HG03139 (cell line): Measurements from ENCODE around the gene RASGRF1.
"Not testable (repeated sequence)": the region's sequence is repeated elsewhere in the genome, so short reads cannot be mapped to it uniquely, and the experiment has no call there.

ENCODE experiments used
- ATAC-seq: cut with Tn5 transposase; IDR thresholded peaks from one replicate; pipeline ENCODE4 v1.9.1; 2021; ENCODE audit not compliant: unreplicated experiment

RASGRF1 gene

DNA sequence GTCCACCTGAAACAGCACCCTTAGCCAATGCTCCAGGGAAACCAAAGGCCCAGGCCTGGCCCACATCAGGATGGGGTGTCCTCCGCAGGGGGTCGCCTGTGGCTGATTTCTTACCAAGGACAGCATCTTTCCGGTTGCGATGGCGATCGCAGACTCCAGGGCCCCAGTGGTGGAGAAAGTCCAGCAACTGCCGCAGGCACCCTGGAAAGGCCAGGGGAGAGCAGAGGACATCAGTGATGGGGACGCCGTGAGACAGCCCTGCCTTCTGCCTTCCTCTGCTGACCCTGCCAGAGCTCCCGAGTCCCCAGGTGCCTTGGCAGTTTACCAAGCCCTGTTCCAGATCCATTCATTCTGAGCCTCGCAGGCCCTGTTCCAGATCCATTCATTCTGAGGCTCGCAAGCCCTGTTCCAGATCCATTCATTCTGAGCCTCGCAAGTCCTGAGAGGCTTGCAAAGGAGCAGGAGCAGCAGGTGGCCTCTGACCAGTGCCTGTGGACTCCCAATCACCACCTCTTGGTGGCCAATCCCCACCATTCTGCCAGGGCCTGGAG is 158.2 kb downstream of the RASGRF1 start:
- no peak for ATAC-seq

- ATAC-seq: no peak
Measured at GRCh38 chr15:78931439-78932257, 158.9 kb downstream of the RASGRF1 start.

DNA sequence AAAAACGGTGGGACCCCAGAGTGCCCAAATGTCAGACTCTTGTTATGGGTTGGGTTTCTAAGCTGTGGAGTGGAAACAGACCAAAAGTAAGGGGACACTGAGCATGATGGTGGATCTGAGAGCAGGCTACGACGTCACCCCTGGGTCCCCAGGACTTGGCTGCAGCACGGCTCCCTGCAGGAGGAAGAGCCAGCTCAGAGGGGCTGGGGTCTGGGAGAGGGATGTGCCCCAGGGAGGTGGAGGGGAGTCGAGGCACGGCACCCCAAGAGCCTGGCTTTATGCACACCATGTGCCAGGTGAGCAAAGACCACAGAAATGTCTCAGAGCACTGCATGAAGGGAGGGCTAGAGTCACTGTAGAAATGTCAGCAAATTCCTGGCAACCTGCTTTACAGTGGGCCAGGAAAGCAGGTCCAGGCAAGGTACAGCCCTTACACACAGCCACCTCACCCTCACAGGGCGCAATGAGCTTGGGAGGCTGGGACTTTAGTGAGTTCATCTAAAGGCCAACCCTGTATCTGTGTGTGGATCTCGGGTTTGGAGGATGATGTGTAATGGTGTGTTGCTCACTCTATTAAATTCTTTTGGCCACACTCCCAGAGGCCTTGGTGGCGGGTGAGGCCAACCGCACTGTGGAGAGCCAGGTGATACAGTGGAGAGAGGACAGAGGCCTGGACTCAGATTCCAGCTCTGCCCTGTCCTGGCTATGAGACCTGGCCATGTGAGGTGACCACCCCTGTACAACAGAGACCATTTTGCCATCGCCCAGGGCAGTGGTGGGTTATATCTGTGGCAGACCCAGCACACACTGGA is 159.8 kb downstream of the RASGRF1 start:
- ATAC-seq: no peak

- ATAC-seq: no peak
Measured at GRCh38 chr15:78929536-78930264, 160.9 kb downstream of the RASGRF1 start.

DNA sequence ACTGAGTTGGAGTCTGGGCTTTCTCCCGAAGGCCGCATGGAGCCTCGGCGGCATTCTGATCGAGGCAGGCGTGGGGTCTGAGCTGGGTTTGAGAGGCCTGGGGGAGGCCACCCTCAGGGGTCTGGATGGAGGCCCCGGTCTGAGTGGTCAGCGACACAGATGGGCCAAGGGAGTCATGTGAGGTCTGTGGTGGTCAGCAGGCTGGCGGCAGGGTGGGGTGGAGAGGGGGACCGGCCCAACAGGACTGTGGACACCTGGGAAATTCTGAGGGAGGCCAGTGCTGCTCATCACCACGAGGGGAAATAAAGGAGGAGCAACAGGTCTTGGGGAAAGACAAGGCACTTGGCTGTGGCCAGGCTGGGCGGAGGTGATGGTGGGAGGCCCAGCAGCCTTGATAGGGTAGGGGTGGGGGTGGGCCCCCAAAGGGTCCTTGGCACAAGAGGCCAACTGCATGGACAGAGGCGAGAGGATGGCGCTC is 161.9 kb downstream of the RASGRF1 start:
- ATAC-seq: no peak

DNA sequence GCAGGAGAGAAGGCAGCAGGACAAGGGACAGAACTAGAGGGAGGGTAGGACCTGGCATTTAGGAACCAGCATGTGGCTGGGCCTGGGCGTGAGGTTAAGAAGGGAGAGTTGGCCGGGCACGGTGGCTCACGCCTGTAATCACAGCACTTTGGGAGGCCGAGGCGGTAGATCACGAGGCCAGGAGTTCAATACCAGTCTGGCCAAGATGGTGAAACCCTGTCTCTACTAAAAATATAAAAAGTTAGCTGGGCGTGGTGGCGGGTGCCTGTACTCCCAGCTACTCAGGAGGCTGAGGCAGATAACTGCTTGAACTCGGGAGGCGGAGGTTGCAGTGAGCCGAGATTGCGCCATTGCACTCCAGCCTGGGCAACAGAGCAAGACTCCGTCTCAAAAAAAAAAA is 162.4 kb downstream of the RASGRF1 start:
- ATAC-seq: not testable (repeated sequence)

DNA sequence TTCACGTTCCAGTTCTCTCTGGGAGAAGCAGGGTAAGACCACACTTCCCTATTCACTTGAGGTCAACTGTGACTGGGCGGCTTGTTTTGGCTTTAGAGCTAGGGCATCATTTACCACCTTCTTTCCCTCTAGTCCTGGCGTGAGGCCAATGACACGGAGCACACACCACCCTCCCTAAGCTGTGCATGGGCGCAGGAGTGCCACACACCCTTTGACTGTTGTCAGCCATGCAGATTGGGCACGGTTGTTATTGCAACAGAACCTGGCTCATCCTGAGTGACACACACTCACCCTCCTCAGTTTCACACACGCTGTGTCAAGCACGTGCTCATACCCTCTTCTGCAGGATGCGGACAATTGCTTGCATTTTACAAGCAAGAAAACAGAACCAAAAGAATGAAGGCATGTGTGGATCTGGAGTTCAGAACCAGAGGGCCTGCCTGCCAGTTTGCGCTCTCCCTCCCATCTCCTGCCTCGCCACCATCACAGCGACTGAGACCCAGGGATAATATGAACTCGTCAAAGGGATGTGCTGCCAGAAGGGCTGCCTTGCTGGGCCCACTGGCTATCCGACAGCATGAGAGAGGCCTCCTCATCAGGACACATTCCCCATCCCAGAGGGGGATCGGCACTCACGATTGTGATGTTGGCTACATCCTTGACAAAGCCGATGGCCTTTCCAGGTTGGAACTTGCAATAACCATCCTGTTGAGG is 163.3 kb downstream of the RASGRF1 start:
- no peak for ATAC-seq

DNA sequence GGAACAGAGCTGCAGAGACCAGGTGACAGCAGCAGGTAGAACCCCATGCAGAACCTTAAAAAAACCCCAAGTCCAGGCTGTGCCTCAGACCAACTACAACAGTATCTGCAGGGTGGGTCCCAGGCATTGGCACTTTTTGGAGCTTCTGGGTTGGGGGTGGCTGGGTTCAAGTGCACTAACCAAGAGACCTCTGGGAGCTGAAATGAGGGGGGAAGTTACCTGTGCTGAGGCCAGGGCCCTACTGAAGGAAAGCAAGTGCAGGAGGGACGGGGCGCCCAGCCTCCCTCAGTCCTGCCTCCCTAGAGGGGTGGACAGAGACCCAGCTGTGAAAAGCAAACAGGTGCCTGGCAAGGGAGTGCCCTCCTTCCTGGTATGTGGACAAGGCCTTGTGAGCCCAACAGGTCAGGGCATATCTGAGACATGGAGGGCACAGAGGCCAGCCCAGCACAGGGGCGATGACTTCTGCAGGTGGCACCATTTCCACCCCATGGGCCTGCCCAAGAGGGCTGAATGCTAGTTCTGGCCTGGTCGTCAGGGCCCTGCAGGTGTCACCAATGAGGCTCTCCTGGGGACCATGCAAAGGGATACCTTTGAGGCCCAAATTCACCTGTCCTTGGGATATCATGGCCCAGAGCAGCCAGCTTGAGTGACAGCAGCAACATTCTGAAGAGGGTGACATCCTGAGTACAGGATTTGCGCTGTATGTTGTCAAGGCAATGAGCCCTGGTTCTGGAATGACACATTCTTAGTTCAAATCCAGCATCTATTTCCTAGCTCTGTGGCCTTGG is 164.4 kb downstream of the RASGRF1 start:
- ATAC-seq: no peak

- no peak for ATAC-seq
Measured at GRCh38 chr15:78925076-78925624, 165.4 kb downstream of the RASGRF1 start.

- ATAC-seq: no peak
Measured at GRCh38 chr15:78923480-78924360, 166.9 kb downstream of the RASGRF1 start.

DNA sequence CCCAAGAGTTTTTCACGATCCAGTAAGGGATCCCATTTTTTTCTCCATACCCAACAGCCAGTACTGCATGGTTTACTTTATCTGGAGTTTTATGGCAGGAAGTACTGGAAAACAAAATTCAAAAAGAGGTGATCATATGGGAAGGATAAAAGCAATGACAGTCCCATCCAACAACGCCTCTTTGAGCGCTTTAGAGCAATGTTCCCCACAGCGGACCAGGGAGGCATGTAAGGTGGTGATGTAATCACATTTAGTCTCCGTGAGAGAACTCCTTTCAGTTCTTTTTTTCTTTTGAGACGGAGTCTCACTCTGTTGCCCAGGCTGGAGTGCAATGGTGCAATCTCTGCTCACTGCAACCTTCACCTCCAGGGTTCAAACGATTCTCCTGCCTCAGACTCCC is 167.6 kb downstream of the RASGRF1 start:
- ATAC-seq: no peak

- no peak for ATAC-seq
Measured at GRCh38 chr15:78922527-78922926, 168.1 kb downstream of the RASGRF1 start.

- ATAC-seq: no peak
Measured at GRCh38 chr15:78921940-78922339, 168.6 kb downstream of the RASGRF1 start.

DNA sequence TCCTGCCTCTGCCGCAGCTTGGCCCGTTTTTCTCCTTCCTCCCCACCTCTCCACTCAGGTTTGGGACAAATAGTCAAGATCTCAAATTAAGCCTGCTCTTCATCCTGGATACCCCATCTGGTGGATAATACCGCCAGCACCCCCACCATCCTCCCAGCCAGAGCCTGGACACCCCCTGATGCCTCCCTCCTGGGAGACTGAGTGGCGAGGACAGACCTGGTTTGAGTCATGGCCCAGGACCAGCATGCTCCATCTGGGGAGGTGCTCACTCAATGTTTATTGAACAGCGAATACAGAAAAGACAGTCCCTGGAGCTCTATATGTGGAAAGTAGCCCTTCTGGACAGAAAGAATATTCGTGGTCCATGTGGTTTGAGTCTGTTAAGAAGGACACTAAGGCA is 169.1 kb downstream of the RASGRF1 start:
- ATAC-seq: no peak

GRCh38 chr15:78917888-78918287 is 172.7 kb downstream of the RASGRF1 start:
- no peak for ATAC-seq

DNA sequence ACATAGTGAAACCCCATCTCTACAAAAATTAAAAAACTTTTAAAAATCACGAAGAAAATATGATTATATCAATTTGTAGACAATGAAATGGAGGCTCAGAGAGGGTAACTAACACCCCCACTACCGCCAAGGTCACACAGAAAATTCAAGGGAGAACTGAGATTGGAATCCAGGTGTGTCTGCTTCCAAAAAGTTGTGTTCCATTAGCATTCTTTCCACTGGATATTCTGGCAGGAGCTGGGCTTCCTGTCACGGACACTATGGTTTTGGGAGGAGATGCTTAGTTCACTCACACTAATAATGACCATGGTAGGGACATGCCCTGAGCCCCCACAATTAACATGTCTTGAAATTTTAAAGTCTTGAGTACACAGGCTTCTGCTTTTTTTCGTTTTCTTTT is 174.5 kb downstream of the RASGRF1 start:
- ATAC-seq: no peak

- no peak for ATAC-seq
Measured at GRCh38 chr15:78915341-78916087, 175.1 kb downstream of the RASGRF1 start.
